Caki2 (cell line): ENCODE measurements around the gene IL12RB1. TPM values are rescaled to one million over a fixed set of nuclear protein-coding genes. Genes with fewer than 3 reads are reported as not detected.
"Not testable (repeated sequence)": the region's sequence is repeated elsewhere in the genome, so short reads cannot be mapped to it uniquely, and the experiment has no call there.

Experiments used
- DNase-seq: peaks from one replicate; pipeline ENCODE4 v3.0.0-alpha.2; 2015; ENCODE audit warnings: low read depth
- in situ Hi-C: cut with HindIII; loops from 2 replicates; pipeline ENCODE4 v1.10.0; 2016; ENCODE audit warnings: low sequenced_read_pairs, low pct_unique_long_range_greater_than_20kb, mixed read lengths
- total RNA-seq: library from RNA; depleted of rRNA; stranded (reverse); fragments of >200 nt; shearing (Covaris generic); gene quantifications from 2 replicates; pipeline ENCODE4 v1.2.3, GENCODE V29; 2014; ENCODE audit warnings: low replicate concordance

Gene IL12RB1
- total RNA-seq, 1 experiment from 2014 or later = 0.44 TPM

DNA sequence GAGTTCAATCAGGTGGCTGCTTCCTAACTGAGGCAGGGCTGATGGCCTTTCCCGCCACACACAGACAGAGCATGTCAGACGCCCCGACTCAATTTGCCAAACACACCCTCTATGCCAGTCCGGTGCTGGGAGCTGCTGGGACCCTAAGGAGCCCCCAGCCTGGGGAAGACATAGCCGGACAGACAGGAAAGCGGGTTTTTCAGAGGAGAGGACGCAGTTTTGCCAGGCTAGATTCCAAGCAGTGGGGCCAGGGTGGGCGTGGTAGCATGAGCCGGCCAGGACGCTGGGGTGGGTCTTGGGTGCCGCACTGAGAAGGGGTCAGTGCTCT lies 30.6 kb upstream of the IL12RB1 start:
- no peak for DNase-seq
- in situ Hi-C loops = no loop called here

DNA sequence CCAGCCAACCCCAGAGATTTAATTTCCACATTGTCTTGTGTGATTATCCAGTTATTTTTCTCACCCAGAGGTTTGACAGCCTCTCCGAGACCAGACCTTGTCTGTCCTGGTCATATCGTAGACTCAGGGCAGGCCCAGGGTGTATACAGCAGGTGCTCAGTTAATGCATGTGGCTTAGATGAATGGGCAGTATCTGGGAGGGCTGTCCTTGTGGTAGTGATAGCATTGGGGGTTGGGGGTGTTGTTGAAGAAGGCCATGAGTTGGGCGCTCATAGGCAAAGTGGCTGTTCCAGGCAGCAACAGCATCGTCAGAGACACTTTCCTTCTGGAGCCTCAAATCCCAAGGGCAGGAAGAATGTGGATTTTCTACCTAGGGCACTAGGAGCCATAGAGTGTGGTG lies 27.7 kb upstream of the IL12RB1 start:
- DNase-seq = no peak

DNA sequence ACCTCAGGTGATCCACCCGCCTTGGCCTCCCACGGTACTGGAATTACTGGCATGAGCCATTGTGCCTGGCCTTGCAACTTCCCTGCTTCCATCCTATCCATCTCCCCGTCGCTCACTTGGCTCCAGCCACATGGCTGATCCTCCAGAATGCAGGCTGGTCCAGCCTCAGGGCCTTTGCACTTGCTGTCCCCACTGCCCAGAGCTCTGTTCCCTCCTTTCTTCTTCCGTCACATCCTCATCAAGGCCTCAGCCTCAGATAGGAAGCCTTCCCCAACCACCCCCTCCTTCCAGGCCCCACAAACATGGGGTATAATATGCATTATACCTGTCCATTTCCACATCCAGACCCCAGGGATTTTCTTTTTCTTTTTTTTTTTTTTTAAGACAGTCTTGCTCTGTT lies 27.1 kb upstream of the IL12RB1 start:
- in situ Hi-C loops = no loop called here
- DNase-seq = no peak

More for the DNA sequence above, 27.7 kb upstream of the IL12RB1 start:
- in situ Hi-C loops = no loop called here

DNA sequence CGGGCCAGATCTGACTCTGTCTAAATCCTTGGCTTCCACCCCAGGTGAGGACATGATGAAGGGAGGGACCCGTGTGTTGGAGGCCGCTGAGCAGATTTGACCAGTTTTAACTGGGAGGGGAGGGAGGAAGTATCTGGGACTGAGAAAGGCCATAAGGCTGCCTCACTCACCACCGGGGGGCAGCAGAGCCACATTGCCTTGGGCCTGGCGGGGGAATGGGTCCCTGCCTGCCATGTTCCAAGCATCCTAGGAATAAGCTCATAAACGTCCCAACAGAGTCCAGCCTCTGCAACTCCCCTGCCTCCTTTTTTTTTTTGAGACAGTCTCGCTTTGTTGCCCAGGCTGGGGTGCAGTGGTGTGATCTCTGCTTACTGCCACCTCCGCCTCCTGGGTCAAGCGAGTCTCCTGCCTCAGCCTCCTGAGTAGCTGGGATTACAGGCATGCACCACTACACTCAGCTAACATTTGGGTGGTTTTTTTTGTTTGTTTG lies 26.3 kb upstream of the IL12RB1 start:
- in situ Hi-C loops = no loop called here
- peak; percentile 73 for DNase-seq

DNA sequence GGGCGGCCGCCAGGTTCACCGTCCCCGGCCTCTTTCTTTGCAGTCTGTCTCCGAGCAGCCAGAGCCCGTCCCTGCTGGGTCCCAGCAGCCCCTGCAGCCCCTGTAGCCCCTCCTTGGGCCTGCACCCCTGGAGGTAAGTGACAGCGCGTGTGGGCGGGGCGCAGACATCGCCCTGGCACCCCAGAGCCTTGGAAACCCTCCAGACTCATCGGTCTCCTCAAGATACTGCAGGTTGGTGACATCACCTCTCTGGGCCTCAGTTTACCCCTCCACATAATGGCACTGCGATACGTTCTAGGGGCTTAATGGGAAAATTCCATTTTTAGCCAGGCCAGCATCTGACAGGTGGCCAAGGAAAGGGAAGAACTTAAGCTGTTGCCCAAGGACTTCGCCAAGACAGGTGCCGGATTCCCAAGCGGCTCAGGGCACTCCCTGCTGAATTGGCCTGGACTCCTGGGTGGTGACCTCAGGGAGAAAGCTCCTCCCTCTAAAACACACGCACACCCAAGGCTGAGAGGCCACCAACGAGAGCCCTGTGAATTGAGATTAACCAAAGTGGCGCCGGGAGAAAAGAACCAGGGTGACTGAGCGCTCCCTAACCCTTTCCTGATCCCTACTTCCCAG lies 24.0 kb upstream of the IL12RB1 start:
- no peak for DNase-seq
- in situ Hi-C loops = no loop called here

DNA sequence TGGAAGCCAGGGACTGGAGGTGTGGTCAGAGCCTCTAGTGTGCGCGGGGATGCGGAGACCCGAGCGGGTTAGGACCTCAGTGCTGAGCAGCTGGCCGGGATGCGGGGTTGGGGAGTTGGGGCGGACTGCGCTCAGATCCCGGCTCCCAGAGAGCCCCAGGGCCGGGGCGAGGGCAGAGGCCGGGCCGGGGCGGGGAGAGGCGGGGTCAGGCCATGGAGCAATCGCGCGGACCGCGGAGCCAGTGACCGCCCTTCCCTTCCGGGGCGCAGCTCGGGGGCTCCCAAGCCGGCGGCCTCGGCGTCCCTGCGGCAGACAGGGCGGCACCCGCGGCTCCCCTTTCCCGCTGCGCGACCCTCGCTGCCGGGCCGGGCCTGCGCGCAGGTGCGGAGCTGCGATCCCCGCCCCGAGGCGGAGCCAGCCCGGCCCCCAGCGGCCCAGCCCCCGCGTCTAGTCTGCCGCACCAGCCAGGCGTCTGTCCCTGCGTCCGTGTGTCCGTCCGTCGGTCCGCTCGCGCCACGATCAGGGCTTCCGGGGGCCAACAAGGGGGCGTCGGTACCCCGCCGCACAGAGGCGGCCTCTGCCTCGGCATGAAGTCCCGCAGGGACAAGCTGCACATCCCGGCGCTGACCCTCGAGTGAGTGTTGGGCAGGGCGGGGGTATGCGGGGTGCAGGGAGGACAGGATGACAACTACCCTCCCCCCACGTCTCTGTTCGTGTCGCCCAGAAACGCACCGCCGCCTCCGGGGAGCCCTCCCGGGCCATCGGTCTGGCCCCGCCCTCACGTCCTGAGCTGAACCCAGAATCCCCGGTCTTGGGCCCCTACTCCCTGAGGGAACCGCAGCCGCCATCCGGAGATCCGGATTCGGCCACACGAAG lies 23.2 kb upstream of the IL12RB1 start:
- peak; percentile 44 for DNase-seq
- in situ Hi-C loops = no loop called here

DNA sequence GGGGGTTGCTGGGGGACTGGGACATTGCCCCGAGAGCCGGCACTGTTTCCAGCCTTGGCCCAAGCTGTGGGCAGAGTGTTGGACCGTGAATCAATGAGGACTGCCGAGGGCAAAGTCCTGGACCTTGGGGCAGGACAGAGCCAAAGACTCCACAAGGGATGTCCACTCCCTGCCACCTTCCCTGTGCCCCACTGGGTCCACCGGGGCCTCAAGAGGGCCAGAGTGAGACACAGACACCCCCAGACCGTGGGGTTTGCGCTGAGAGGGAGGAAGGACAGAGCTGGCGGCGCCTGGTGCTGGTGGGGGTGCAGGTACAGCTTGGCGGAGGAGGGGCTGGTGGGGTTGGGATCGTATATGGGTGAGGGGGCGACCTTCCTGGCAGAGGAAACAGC lies 22.6 kb upstream of the IL12RB1 start:
- no peak for DNase-seq

DNA sequence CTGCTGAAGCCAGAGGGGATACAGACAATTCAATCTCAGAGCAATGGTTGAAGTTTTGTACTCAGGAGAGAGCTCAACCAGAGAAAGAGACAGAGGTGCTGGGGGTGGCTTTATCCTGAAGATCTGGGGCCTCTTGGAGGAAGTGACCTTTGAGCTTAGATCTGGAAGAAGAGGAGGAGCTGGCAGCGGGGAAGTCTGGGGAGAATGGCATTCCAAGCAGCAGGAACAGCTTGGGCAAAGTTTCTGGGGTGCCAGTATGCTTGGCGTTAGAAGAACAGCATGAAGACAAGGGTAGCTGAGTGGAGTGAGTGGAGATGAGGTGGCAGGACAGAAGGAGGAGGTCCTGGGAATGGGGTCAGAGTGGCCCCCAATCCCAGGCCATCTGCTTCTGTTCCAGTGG lies 22.2 kb upstream of the IL12RB1 start:
- no peak for DNase-seq
- in situ Hi-C loops = no loop called here

More for the DNA sequence above, 22.6 kb upstream of the IL12RB1 start:
- in situ Hi-C loops = no loop called here

DNA sequence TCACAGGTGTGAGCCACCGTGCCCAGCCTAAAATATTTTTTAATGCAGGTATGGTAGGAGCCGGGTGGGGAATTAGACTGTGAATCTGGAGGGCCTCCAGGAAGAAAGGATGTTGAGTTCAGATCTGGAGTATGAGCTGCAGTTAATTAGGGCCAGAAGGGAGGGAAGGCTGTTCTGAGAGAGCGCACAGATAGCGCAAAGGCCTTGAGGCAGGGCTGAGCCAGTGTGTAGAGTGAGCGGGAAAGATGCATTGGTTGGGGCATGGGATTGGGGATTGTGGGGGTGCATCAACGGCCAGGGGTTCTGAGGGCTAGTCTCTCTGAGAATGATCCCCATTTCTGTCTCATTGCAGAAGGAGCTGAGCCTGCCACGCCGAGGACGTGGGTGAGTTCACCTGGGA lies 20.5 kb upstream of the IL12RB1 start:
- in situ Hi-C loops = no loop called here
- DNase-seq = no peak

DNA sequence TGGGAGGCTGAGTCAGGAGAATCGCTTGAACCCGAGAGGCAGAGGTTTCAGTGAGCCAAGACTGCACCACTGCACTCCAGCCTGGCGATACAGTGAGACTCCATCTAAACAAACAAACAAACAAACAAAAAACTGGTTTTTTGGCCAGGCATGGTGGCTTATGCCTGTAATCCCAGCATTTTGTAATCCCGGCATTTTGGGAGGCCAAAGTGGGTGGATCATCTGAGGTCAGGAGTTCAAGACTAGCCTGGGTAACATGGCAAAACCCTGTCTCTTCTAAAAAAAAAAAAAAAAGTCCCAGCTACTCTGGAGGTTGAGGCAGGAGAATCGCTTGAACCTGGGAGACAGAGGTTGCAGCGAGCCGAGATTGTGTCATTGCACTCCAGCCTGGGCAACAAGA lies 18.5 kb upstream of the IL12RB1 start:
- DNase-seq, in situ Hi-C loops: not testable (repeated sequence)

DNA sequence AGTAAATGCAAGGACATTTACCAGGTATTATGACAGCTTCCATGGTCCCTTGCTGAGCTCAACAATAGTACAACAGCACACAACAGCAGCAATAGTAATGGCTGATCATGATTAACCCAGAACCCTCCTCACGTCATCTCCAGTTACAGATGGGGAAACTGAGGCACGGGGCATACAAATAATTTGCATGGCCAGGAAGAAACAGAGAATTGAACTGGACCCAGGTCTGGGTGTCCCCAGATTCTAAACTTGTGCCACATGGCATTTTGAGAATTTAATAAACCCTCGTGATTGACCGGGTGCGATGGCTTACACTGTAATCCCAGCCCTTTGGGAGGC lies 18.0 kb upstream of the IL12RB1 start:
- in situ Hi-C loops = no loop called here
- no peak for DNase-seq

DNA sequence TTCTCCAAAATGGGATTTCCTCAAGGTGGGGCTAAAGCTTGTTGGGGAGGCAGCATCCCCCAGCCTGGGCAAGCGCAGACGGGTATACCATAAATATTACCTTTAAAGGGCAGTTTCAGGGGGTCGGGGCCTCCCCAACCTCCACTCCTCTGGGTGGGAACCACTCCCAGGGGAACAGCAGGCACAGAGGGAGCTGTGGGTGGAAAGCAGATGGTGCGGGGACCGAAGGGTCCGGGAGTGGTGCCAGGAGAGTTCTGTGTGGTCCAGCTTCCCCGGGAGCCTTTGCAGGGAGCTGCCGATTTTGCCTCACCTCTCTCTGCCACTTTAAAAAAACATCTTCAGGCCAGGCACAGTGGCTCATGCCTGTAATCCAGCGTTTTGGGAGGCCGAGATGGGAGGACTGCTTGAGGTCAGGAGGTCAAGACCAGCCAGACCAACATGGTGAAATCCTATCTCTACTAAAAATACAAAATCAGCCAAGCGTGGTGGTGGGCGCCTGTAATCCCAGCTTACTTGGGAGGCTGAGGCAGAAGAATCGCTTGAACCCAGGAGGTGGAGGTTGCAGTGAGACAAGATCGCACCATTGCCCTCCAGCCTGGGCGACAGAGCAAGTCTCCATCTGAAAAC lies 16.3 kb upstream of the IL12RB1 start:
- in situ Hi-C loops = no loop called here

DNA sequence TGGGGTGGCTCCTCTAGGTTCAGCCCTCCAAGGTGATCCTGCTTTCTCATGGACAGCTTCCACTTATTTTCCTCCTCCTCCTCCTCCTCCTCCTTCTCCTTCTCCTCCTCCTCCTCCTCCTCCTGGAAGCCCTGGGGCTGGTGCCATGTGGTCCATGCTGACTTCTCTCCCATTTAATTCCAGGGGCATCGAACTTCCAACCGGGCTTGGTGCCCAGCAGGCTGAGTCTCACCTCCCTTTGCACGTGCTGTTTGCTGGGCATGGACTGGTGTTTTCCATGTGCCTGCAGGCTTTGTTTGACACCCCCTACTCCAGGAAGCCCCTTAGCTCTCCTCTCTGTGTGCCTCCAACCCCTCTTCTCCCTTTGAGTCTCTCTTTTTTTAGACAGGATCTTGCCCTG lies 14.5 kb upstream of the IL12RB1 start:
- no peak for DNase-seq
- in situ Hi-C loops = no loop called here

More for the DNA sequence above, 16.3 kb upstream of the IL12RB1 start:
- DNase-seq = no peak

DNA sequence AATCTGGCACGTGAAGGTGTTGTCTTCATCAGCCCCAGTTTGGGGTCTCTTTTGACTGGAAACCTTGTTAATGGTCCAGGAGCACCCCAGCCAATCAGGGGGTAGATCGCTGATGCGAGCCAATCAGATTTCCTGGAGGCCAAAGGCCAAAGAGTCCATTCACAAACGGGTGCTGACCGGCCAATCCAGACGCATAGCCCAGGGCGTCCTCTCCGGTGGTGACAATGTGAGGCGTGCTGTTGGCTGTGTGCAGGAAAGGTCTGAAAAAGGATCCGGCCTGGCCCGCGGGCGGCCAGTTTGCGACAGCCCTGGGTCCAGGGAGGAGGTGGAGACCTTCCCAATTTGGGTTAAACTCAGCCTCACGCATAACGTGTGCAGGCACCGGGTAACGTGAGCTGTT lies 14.0 kb upstream of the IL12RB1 start:
- peak; percentile 32 for DNase-seq
- in situ Hi-C loops = no loop called here

DNA sequence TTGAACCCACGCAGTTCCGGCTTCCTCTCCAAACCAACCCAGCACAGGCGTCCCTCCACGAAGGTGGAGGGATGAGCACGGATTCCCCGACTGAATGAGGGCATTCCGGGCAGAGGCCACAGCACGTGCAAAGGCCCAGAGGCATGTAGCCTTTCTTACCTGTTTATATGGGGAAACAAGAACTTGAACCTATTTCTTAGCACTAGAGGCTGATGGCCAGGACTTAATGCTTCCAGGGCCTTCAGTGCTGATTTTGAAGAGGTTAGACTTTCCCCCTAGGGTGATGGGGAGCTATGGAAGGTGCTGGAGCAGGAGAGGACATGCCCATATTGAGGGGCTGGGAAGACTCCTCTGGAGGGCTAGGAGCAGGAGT lies 12.9 kb upstream of the IL12RB1 start:
- no peak for DNase-seq
- in situ Hi-C loops = no loop called here

DNA sequence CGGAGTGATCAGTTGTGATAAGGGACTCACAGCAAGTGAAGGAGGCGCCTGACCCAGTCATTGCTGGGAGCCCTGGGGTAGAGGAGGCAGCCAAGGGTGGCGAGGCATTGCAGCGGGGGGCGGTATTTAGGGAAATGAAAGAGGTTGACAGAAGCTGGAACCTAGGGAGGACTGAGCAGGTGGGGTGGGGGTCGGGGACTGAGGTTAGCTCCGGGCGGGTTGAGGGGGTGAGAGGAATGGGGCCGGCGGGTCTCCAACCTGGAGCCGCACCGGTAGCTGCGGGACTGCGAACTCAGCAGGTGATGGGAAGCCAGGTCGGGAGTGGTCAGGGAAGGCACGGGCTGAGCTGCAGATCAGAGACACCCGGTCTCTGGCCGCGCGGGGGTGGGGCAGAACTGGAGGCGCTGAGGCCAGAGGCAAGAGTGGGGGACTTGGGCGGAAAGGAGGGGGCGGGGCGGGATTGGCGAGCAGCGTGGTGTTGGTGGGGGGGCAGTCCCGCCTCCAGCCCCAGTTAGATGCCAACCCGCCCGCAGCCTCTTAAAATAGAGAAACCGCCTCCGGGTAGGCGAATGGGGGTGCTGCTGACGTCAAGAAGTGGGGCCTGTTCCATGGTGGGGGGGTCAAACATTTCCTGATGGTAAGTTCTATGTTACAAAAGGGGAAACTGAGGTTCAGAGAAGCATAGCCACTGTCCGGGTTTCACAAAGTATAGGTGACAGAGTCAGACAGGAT lies 12.3 kb upstream of the IL12RB1 start:
- no peak for DNase-seq

DNA sequence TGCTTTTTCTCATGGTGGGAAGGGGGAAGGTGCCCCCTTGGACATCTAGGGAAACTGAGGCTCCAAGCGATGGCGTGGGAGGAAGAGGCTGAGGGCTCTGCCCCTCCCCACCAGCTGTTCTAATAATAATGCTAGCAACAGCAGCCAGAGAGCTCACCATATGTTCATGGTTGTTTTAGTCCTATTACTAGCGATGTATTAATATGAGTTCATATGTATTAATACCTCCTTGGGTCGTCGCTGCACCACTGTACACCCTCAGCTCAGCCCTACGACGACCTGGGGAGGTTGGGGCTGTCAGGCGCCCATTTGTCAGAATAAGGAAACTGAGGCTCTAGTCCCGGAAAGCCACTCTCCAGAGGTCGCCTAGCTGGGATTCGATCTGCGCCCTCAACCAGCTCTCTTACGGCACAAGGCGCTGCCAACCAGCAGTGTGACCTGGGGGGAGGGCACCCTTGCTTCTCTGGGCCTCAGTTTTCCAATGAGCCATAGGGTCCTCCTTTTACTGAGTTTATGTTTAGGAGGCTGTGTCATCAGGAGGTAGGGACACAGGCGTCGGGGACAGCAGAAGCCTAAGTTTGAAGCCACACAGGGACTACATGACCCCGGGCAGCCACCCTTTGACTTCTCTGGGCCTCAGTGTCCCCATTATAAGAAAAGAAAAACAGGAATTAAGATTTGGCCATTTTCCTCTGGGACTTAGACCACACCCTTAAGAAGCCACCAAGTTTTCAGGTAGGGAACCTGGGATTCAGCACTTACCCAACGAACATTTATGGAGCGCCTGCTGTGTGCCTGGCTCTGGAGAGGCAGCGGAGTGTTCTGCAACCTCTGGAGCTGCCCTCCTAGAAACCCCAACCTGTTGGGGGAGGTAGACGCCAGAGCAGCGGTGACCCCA lies 11.5 kb upstream of the IL12RB1 start:
- no peak for DNase-seq
- in situ Hi-C loops = no loop called here

More for the DNA sequence above, 12.3 kb upstream of the IL12RB1 start:
- in situ Hi-C loops = no loop called here
